ENCODE results near the gene ANXA2R.
"Not testable (repeated sequence)": the region's sequence is repeated elsewhere in the genome, so short reads cannot be mapped to it uniquely, and the experiment has no call there.

ANXA2R gene, protein sequence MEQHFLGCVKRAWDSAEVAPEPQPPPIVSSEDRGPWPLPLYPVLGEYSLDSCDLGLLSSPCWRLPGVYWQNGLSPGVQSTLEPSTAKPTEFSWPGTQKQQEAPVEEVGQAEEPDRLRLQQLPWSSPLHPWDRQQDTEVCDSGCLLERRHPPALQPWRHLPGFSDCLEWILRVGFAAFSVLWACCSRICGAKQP

DNA sequence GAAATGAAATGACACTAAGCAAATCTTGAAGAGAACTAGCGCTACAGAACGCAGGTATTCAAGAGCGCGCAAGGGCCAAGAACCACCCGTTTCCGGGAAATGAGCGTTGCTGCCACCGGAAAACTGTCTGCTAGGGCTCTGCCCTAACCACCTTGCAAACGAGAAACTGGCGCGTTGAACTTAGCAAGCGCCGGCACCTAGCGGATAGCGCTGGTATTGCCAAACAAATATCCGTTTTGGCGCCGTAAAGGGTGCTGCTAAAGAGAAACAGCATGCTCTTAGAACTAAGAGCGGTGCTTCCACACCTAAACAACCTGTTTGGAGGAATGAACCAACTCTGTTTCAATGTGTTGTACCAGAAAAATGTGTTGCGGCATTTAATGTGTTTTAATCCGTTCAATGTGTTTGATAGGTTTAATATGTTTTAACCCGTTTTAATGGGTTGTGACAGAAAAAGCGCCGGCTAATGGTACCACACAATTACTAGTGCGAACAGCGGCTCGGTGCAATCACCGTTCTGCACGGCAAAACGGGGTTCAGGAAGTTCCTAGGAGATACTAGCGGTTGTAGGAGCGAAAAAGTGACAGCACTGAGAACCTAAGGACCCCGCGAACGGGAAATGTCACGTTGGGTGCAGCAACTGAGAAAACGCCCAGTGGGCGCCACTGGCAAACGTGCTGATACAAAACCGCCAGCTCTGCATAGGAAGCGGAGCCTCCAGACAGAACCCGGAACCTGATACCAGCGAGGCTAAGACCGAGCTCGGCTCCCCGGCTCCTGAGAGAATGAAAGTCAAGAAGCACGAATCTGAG, at the start of gene ANXA2R:
ANXA2R (minus strand) TSS at position 33 of the 812 bp plus-strand sequence. CDS start 273 bp downstream, outside the sequence.
- TF ChIP-seq, protein P1, sequence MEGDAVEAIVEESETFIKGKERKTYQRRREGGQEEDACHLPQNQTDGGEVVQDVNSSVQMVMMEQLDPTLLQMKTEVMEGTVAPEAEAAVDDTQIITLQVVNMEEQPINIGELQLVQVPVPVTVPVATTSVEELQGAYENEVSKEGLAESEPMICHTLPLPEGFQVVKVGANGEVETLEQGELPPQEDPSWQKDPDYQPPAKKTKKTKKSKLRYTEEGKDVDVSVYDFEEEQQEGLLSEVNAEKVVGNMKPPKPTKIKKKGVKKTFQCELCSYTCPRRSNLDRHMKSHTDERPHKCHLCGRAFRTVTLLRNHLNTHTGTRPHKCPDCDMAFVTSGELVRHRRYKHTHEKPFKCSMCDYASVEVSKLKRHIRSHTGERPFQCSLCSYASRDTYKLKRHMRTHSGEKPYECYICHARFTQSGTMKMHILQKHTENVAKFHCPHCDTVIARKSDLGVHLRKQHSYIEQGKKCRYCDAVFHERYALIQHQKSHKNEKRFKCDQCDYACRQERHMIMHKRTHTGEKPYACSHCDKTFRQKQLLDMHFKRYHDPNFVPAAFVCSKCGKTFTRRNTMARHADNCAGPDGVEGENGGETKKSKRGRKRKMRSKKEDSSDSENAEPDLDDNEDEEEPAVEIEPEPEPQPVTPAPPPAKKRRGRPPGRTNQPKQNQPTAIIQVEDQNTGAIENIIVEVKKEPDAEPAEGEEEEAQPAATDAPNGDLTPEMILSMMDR (IDR thresholded peaks at IDR 0.05; ENCODE audit: low read depth, low read length) = peak; percentile 88
- H3K4me3 ChIP-seq (replicated peaks in 1 of 2; ENCODE audit: low read depth in 2 of 2, low read length in 2 of 2) = peak within 1 kb of the TSS; percentile 56 to 59
- peak; percentile 97 to 98 for DNase-seq (ENCODE audit: low read depth in 2 of 2)

DNA sequence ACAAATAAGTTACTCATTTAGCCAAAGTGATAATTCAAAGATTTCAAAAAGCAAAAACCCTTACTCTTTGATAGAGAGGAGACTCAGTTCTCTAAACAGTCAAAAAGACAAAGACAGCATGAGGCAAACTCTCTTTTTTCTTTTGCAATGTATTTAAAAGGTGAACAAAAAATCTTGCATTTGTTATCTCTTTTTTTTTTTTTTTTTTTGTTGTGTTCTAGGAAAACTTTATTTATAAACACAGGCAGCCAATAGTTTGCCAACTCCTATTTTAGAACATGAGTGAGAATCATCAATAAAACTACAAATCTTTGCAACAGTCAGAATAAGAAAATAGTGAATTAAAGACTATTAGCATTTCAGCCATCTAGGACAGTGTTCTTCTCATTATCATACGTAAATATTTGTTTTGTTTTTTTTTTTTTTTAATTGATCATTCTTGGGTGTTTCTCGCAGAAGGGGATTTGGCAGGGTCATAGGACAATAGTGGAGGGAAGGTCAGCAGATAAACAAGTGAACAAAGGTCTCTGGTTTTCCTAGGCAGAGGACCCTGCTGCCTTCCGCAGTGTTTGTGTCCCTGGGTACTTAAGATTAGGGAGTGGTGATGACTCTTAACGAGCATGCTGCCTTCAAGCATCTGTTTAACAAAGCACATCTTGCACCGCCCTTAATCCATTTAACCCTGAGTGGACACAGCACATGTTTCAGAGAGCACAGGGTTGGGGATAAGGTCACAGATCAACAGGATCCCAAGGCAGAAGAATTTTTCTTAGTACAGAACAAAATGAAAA, 46.2 kb upstream of the ANXA2R start:
- not testable (repeated sequence) for DNase-seq (ENCODE audit: low read depth in 2 of 2); H3K4me3 ChIP-seq (replicated peaks in 1 of 2; ENCODE audit: low read depth in 2 of 2, low read length in 2 of 2)

DNA sequence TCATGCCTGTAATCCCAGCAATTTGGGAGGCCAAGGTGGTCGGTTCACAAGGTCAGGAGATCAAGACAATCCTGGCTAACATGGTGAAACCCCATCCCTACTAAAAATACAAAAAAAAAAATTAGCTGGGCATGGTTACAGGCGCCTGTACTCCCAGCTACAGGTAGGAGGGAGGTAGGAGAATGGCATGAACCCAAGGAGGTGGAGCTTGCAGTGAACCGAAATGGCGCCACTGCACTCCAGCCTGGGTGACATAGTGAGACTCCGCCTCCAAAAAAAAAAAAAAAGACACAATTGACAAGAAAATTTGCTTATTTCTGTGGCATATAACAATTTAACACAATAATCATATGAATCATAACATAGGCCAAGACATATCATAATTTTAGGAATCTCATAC, 45.3 kb upstream of the ANXA2R start:
- no peak for DNase-seq (ENCODE audit: low read depth in 2 of 2)
- TF ChIP-seq, protein P1 (IDR thresholded peaks at IDR 0.05; ENCODE audit: low read depth, low read length) = no peak
- H3K4me3 ChIP-seq (replicated peaks in 1 of 2; ENCODE audit: low read depth in 2 of 2, low read length in 2 of 2) = no peak overlapping the region

DNA sequence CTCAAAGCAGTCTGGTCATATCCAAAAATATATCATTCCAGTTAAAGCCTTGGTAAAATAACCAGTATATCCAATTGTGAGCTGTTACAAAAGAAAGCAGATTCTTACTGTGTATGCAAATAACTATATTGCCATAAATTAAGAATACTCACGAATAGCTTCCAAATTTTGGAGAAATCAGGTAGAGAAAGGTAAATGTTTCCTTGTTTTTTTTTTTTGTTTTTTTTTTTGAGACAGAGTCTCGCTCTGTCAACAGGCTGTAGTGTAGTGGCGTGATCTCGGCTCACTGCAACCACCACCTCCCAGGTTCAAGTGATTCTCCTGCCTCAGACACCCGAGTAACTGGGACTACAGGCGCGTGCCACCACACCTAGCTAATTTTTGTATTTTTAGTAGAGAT, 44.3 kb upstream of the ANXA2R start:
- H3K4me3 ChIP-seq (replicated peaks in 1 of 2; ENCODE audit: low read depth in 2 of 2, low read length in 2 of 2); DNase-seq (ENCODE audit: low read depth in 2 of 2): not testable (repeated sequence)

DNA sequence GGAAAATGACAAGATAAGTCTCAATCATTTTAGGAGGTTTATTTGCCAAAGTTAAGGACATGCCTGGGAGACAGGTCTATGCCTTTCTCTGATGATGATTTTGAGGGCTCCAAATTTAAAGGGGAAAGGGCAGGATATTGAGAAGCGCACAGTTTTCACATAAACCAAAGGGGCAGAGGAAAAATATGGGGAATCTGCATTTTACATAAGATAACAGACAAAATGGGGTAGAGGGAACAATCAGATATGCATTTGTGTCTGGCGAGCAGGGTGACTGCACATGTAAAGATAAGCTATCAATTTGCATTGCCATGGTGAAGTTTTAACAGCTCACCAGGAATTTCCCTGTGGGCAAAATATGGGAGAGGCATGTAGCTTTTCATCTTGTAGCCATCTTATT, 41.2 kb upstream of the ANXA2R start:
- not testable (repeated sequence) for DNase-seq (ENCODE audit: low read depth in 2 of 2); H3K4me3 ChIP-seq (replicated peaks in 1 of 2; ENCODE audit: low read depth in 2 of 2, low read length in 2 of 2)

DNA sequence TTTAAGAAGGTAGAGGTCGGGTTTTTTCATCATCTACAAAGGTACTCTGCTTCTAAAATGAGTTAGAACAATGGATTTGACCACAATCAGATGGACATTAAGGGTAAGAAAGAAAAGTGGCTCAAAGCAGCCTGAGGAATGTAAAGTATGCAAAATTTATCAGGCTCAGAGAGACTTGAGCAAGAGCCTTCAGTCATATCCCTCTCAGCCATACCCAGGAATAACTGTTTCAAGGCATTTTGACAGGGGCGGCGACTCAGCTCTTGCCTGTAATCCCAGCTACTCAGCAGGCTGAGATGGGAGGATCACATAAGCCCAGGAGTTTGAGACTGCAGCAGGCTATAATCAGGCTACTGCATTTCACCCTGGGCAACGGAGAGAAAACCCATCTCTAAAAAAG, 38.8 kb upstream of the ANXA2R start:
- H3K4me3 ChIP-seq (replicated peaks in 1 of 2; ENCODE audit: low read depth in 2 of 2, low read length in 2 of 2) = no peak overlapping the region
- TF ChIP-seq, protein P1 (IDR thresholded peaks at IDR 0.05; ENCODE audit: low read depth, low read length) = no peak
- DNase-seq (ENCODE audit: low read depth in 2 of 2) = peak; percentile 85 to 86

DNA sequence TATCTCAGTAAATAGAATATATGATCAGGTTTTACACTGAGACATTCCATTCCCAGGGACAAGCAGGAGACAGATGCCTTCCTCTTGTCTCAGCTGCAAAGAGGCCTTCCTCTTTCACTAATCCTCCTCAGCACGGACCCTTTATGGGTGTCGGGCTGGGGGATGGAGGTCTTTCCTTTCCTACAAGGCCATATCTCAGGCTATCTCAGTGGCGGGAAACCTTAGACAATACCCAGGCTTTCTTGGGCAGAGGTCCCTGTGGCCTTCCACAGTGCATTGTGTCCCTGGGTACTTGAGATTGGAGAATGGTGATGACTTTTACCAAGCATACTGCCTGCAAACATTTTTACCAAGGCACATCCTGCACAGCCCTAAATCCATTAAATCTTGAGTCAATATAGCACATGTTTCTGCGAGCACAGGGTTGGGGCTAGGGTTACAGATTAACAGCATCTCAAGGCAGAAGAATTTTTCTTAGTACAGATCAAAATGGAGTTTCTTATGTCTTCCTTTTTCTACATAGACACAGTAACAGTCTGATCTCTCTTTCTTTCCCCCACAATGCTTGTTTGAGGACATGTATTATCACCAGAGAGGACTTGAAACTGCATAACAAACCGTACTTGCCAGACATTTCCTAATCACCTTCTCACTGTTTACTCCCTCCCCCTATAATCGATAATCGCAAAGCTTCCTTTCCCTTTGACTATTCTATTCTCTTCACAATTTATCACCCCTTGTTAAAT, 37.5 kb upstream of the ANXA2R start:
- not testable (repeated sequence) for H3K4me3 ChIP-seq (replicated peaks in 1 of 2; ENCODE audit: low read depth in 2 of 2, low read length in 2 of 2); DNase-seq (ENCODE audit: low read depth in 2 of 2)

DNA sequence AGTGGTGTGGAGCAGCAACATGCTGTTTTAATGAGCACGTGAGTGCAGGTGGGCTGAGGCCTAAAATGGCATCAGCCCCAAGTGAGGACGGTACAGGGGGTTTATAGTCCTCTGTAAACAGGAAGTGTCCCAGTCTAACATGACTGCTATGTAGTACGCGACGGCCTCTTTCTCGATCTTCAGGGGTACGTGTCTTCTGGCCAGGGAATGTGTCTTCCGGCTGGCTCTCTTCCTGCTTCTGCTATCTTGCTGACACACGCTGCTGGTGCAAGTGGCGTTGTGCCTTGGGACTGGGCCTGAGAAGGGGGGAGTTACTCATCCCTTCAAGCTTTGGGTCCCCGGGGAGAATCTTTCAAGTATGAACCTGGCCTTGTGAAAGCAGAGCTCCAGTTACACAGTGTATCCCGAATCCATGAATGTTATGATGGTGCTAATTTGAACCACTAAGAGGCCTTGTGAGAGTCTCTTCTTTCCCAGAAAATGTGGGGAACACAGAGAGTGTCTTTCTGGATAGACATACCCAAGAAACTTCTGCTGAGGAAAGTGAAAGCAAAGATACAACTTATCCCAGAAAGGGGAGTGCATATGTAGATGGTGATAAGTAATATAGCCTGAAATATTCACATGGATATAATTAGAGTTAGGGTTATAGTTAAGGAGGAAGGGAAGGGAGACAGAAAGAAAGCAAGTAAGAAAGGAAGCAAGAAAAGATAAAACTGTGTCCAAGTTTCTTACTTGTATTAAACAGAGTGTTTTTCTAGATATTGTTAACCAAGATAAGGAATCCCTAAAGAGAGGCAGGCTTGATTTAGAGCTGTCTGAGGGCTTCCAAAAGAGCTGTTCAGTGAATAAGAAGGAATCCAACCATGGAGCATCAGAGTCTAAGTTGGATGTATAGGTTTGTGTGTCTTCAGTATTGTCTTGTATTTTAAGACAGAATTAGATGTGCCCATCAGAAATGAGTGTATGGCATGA, 35.5 kb upstream of the ANXA2R start:
- no peak overlapping the region for H3K4me3 ChIP-seq (replicated peaks in 1 of 2; ENCODE audit: low read depth in 2 of 2, low read length in 2 of 2)
- TF ChIP-seq, protein P1 (IDR thresholded peaks at IDR 0.05; ENCODE audit: low read depth, low read length) = no peak
- peak; percentile 70 to 95 for DNase-seq (ENCODE audit: low read depth in 2 of 2)
